Erythroblast (primary cell): Measurements from ENCODE around the gene MBD1.
"Not testable (repeated sequence)": the region's sequence is repeated elsewhere in the genome, so short reads cannot be mapped to it uniquely, and the experiment has no call there.

Source experiments
- DNase-seq, 2 experiments: peaks; one replicate each; lab custom pipeline; 2025; lab: John Stamatoyannopoulos, UW
- GATA1 ChIP-seq: IDR thresholded peaks from 2 replicates; pipeline ENCODE4 v1.6.1; 2011; ENCODE audit warnings: low read depth, mild to moderate bottlenecking, control low read depth, low read length, moderate library complexity
- POLR2A ChIP-seq: IDR thresholded peaks from 2 replicates; pipeline ENCODE4 v1.6.1; 2011; ENCODE audit warnings: mild to moderate bottlenecking, low read length

Gene MBD1

DNA sequence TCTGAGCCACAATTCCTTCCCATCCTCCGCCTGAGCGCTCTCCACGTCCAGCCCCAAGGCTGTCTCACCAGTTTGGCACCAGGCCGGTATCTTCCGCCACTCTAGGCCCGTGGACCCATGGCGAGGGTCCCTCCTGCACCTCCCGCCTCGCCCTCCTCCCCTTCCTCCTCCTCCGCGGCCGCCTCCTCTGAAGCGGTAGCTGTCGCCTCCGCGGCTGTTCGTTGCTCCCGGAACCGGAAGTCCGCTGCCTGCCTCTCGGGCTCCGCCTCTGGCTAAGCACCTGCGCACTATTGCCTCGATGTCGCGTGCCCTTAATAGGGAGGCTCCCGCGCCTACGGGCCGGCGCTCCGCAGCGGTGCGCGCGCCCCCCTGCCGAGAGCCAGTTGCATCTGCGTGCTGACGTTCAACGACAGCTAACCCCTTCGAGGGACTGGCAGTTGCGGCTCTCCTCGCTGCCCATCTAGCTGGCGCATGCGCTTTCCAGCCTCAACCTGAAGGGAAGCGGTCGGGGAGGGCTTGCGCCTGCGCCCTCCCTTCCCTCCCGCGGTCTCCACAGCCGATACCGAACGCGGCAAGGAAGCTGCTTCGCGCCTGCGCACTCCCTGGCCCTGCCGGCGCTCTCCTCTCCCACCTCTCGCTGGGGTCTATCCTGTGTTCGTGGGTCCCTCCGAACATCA is at the start of gene MBD1:
Gene MBD1 (minus strand): TSS at position 229 of the 677 bp plus-strand sequence. CDS start 1,531 bp downstream, outside the sequence.
- TF ChIP-seq POLR2A (peak; percentile 99), GATA1 (no peak)
- DNase-seq: peak; percentile 99 to 100

- no peak for DNase-seq
- TF ChIP-seq GATA1 (no peak), POLR2A (no peak)
These were observed 48.9 kb upstream of the MBD1 start for GRCh38 chr18:50330176-50330575.

- DNase-seq: no peak
- no peak for TF ChIP-seq POLR2A
- no peak for TF ChIP-seq GATA1
These were observed 46.7 kb upstream of the MBD1 start for GRCh38 chr18:50327983-50328382.

GRCh38 chr18:50320719-50321118 is 39.4 kb upstream of the MBD1 start:
- TF ChIP-seq GATA1: no peak
- TF ChIP-seq POLR2A: no peak
- no peak for DNase-seq

DNA sequence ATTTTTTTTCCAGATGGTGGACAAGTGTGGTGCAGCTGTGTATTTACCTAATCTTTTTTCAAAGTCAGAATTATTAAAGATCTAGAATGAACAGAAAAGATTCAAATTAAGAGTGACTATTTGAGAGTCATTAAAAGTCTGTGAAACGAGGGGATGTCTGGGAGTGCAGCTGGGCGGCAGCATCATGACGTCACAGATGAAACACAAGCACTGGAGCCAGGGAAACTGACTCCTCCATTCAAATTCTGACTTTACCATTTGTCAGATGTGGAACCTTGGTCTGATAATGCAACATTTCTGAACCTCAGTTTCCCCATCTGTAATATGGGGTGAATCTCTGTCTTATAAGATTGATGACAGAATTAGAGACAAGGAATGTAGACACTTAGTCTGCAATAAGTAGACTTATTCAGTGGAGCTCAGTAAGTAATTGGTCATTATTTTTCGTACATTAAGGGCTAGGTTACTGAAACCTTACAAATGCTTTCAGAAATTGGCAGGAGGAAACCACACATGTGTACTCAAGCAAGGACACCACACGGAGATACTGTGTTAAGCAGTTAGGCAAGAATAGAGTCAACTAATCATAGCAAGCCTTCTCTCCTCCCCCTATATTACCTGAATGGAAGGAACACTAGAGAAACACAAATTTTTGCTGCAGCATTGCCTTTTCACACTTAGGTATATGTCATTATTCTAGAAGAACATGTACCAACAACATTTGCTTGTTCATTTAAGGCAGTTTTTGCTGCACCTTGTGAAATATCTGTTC is 34.0 kb upstream of the MBD1 start:
- no peak for DNase-seq
- no peak for TF ChIP-seq POLR2A
- no peak for TF ChIP-seq GATA1

DNA sequence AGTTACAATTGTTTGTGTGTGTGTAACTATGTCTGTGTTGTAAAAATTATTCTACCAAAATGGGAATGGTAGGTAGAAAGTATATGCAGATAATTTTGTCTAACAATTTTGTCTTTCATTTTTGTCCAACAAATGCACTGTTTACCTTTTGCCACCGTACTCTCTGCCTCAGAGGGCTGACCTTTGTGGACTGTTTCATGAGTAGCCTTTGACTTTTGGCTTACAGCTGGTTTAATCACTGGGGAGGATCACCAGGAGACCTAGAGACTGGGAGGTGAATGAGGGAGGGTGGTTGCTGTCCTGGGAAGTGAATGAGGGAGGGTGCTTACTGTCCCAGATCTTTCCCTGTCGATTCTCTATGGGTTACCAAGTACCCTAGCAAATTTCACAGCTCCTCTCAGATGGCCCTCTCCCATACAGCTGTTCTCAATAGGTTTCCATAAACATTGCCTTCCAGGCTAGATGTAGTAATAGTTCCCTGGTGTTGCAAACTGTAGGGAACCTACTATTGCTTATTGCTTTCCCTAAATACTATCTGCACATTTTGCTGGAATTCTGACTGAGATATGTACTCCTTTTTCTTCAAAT is 32.6 kb upstream of the MBD1 start:
- TF ChIP-seq GATA1 (no peak), POLR2A (no peak)

GRCh38 chr18:50313031-50313607 is 31.8 kb upstream of the MBD1 start:
- no peak for DNase-seq
- TF ChIP-seq POLR2A (no peak), GATA1 (no peak)

More for the DNA sequence above, 32.6 kb upstream of the MBD1 start:
- no peak for DNase-seq

DNA sequence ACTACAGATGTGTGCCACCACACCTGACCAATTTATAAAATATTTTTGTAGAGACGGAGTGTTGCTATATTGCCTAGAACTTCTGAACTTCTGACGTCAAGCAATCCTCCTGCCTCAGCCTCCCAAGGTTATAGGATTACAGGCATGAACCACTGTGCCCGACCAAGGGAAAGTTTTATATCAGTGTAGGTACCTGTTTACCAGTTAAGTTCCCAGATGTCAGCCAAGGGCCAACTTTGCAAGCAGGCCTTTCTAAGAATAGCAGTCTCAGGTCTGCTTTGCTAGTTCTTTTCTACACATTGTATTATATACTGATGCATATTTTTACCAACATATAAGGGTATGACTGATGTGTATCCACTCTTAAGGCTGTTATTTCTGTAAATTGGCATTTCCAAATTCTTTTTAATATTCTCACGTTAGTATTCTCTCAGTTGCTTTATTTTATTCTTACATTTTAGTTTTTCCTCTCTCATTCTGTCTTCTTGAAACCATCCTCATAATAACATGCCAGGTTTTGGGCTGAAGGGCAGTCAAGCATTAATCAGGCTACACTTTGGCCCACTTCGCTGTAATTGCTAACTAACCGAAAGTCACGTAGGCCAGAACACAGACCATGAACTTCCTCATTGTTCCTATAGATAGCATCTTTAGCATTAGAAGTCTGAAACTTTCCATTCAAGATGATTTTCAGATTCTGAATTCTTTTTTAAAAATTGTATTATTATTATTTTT is 31.1 kb upstream of the MBD1 start:
- no peak for DNase-seq
- no peak for TF ChIP-seq GATA1
- no peak for TF ChIP-seq POLR2A

DNA sequence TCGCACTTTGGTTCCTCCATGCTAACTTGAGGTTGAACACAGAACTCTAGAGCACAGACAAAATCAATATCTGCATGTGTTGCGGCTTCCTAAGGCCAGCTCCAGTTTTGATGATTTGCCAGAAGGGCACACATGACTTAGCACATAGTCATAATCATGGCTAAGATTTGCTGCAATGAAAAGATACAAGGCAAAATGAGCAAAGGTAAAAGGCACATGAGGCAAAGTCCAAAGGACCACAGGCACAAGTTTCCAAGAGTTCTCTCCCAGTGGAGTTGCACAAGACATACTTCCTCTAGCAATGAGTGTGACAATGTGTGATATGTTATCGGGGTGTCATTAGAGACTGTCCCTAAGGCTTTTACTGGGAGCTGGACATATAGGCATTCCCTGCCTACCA is 30.3 kb upstream of the MBD1 start:
- TF ChIP-seq GATA1: no peak
- no peak for TF ChIP-seq POLR2A
- DNase-seq: no peak

GRCh38 chr18:50310080-50310479 is 28.8 kb upstream of the MBD1 start:
- TF ChIP-seq POLR2A: no peak
- TF ChIP-seq GATA1: no peak
- no peak for DNase-seq

- DNase-seq: not testable (repeated sequence)
These were observed 27.5 kb upstream of the MBD1 start for GRCh38 chr18:50308851-50309250.

GRCh38 chr18:50307738-50308470 is 26.6 kb upstream of the MBD1 start:
- TF ChIP-seq POLR2A (peak; percentile 34), GATA1 (no peak)
- DNase-seq: peak; percentile 85 to 86

- DNase-seq: no peak
- TF ChIP-seq POLR2A (no peak), GATA1 (no peak)
These were observed 26.0 kb upstream of the MBD1 start for GRCh38 chr18:50307400-50307737.
